ENCODE measurements around the gene TNFRSF11A.

The TNFRSF11A gene

DNA sequence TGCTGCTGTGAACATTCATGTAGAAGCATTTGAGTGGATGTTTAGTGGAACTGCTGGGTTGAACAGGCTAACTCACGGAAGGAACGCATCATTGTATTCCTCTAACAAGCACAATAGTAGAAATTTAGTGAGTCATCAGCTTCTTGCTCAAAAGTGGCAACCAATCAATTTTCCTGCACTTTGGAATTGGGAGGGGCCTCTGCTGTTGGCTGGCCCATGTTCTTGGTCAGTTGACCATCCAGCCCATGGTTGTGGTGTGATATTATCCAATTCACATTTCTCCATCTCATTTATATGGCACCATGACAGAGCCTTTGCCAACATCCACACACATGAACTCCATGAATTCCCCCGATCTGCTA lies 95.0 kb downstream of the TNFRSF11A start:
- TF ChIP-seq CTCF (conservative IDR thresholded peaks at IDR 0.05; ENCODE audit: low read depth): no peak
- CTCF ChIA-PET: no interaction called here
- POLR2A ChIA-PET (ENCODE audit: low non-redundant PET): no interaction called here
- H3K27ac ChIP-seq: no peak overlapping the region
- no peak for DNase-seq (ENCODE audit: low spot score)

DNA sequence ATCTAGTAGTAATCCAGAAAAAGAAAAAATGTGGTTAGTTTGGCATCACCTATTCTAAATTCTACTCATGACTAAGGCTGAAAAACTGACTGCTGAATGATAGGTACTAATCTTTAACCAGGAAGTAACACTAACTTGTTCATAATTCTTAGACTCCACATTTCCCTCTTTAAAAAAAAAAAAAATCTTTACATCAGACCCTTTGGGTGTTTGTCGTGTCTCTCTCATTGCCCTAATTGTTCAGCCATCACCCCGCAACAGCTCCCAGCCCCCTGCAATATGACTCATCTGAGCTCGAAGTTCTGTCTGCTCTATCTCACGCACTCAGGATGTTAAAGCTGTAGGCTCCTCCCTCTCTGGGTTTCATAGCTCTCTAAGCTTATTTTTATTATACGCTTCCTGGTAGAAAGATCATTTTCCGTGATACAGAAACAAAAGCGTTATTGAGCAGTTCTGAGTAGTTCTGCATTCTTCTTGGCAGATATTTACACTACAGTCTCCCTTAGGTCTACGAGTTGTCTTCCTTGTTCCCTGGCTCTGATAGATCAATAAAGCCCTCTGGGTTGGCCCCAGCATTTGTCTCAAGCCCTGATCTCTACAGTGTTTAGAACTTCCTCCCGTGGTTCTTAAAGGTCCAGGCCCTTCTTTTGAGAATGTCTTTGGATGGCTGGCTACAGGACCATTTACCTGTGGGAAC lies 95.6 kb downstream of the TNFRSF11A start:
- ChIA-PET CTCF (interaction anchor here (0.7 kb wide), 1 partner anchor 311 kb away, joined by 3 read pairs; no protein-coding TSS in a partner anchor), POLR2A (ENCODE audit: low non-redundant PET) (no interaction called here)
- peak; percentile 54 for DNase-seq (ENCODE audit: low spot score)
- H3K27ac ChIP-seq: no peak overlapping the region
- no peak for TF ChIP-seq CTCF (conservative IDR thresholded peaks at IDR 0.05; ENCODE audit: low read depth)

DNA sequence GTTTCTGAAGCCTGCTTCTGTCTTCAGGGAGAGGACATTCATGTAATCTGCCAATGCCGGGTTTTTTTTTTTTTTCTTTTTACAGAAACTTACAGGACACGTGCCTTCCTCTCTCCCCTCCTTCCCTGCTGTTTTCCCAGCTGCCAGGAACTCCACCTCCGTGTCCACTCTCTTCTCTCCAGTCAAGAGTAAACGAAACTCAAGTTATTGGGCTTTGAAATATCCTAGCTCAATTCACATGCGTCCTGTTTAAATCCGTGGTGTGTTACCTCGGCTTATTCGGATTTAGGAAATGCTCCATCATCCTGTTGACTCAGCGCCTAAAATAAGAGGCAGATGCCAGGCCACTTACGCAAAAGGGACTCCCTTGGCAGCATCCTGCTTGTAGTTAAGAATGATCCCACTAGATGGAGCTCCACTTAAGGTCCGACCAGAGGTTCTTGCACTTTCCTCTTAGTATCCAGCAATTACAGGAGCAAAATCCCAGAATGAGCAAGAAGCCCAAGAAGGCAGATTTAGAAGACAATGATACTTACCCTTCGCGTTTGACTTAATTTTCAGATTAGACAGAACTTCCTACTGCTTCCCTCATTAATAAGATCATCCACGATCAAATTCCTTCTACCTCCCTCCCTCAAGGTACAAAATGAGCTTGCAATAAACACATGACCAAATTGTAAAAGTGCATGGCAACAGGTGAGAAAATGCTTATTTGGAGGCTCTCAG lies 100.5 kb downstream of the TNFRSF11A start:
- ChIA-PET CTCF (interaction anchor here (0.6 to 1.4 kb wide), 7 partner anchors 9 to 340 kb away, joined by 3 to 7 read pairs (median 6); no protein-coding TSS in a partner anchor), POLR2A (ENCODE audit: low non-redundant PET) (no interaction called here)
- peak; percentile 77 for DNase-seq (ENCODE audit: low spot score)
- peak overlapping the region; percentile 28; the same call in 1 of the 2 replicates for H3K27ac ChIP-seq
- peak; percentile 85 for TF ChIP-seq CTCF (conservative IDR thresholded peaks at IDR 0.05; ENCODE audit: low read depth)

DNA sequence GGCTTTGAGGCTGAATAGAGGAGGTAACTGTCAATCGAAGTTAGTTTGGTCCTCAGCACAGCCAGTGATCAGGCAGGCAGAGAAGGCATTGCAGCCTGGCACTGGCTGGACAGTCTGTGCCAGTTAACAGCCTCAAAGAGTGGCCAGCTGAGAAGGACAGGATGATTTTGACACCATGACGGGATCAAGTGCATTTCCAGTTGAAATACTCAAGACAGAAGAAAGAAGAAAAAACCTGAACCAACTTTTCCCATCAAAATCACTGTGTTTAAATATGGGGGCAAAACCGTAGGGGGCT lies 101.0 kb downstream of the TNFRSF11A start:
- no peak overlapping the region for H3K27ac ChIP-seq
- DNase-seq (ENCODE audit: low spot score): no peak
- TF ChIP-seq CTCF (conservative IDR thresholded peaks at IDR 0.05; ENCODE audit: low read depth): no peak
- ChIA-PET CTCF (interaction anchor here (0.6 to 1.4 kb wide), 6 partner anchors 9 to 160 kb away, joined by 3 to 7 read pairs (median 6); no protein-coding TSS in a partner anchor), POLR2A (ENCODE audit: low non-redundant PET) (no interaction called here)

GRCh38 chr18:62432176-62432575 lies 107.1 kb downstream of the TNFRSF11A start:
- ChIA-PET POLR2A (ENCODE audit: low non-redundant PET) (no interaction called here), CTCF (no interaction called here)
- H3K27ac ChIP-seq: no peak overlapping the region
- no peak for TF ChIP-seq CTCF (conservative IDR thresholded peaks at IDR 0.05; ENCODE audit: low read depth)
- no peak for DNase-seq (ENCODE audit: low spot score)

DNA sequence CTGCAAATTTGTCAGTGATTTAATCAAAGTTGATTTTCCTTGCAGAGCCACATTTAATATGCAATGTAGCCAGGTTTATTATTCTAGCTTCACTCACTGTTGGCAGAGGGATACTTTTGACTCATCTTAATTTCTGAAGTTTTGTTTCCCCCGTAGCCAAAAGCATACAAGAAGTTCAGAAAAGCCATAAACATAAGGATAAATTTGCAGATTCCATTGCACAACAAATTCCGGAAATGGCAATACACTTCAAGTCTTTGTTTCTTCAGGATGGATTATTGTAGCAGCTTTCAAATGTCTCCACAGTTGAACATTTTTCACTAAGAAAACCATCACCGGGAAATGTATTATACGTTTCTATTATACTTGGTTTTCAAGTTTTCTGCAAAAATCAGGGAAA lies 109.7 kb downstream of the TNFRSF11A start:
- CTCF ChIA-PET: no interaction called here
- no peak overlapping the region for H3K27ac ChIP-seq
- TF ChIP-seq CTCF (conservative IDR thresholded peaks at IDR 0.05; ENCODE audit: low read depth): no peak
- POLR2A ChIA-PET (ENCODE audit: low non-redundant PET): no interaction called here
- DNase-seq (ENCODE audit: low spot score): no peak

Data from RWPE1 (cell line).